Effector memory CD8-positive, alpha-beta T cell (primary cell): ENCODE measurements around the gene GNA12.

ENCODE experiments used
- ATAC-seq: fragments of 150-1000 bp; cut with Tn5 transposase; replicated peaks from 2 replicates; pipeline ENCODE4 v1.10.0; 2021; ENCODE audit warnings: mild to moderate bottlenecking, moderate library complexity
- DNase-seq, 3 experiments: peaks; one replicate each; pipeline ENCODE4 v3.0.0; 2021
- H3K27ac Mint-ChIP-seq, 2 donors: one replicate each; pipeline ENCODE4 v1.8.0; 2022; ENCODE audit warnings: mild to moderate bottlenecking in 2 of 2, mixed read lengths in 2 of 2, moderate library complexity in 2 of 2
- H3K27me3 Mint-ChIP-seq, 2 donors: one replicate each; pipeline ENCODE4 v1.8.0; 2022; ENCODE audit warnings: mixed read lengths in 2 of 2
- H3K36me3 Mint-ChIP-seq: one replicate; pipeline ENCODE4 v1.8.0; 2022; ENCODE audit warnings: mild to moderate bottlenecking, moderate library complexity, mixed read lengths; ENCODE audit not compliant: insufficient read depth
- H3K4me1 Mint-ChIP-seq, 2 donors: one replicate each; pipeline ENCODE4 v1.8.0; 2022; ENCODE audit warnings: low read depth in 2 of 2, mixed read lengths in 2 of 2
- H3K4me3 Mint-ChIP-seq, 2 donors: one replicate each; pipeline ENCODE4 v1.8.0; 2022; ENCODE audit warnings: mild to moderate bottlenecking in 2 of 2, mixed read lengths in 2 of 2, moderate library complexity in 2 of 2
- H3K9me3 Mint-ChIP-seq, 2 donors: one replicate each; pipeline ENCODE4 v1.8.0; 2022; ENCODE audit warnings: mixed read lengths in 2 of 2

The GNA12 gene

GRCh38 chr7:2876031-2876731 is 32.1 kb upstream of the GNA12 start:
- ATAC-seq (no peak), DNase-seq (no peak)
- no peaks in the 10 kb centered on the region for H3K9me3 Mint-ChIP-seq
- no peaks in the 10 kb centered on the region for H3K27me3 Mint-ChIP-seq
- no peak overlapping the region for H3K27ac Mint-ChIP-seq
- H3K36me3 Mint-ChIP-seq, result no peaks in the 10 kb centered on the region
- H3K4me3 Mint-ChIP-seq, result no peak overlapping the region
- H3K4me1 Mint-ChIP-seq, result peaks cover 11 to 20% of the 10 kb centered on the region in 2 donors

- no peaks in the 10 kb centered on the region for H3K36me3 Mint-ChIP-seq
- H3K27me3 Mint-ChIP-seq, result no peaks in the 10 kb centered on the region
- H3K4me3 Mint-ChIP-seq, result no peak overlapping the region
- H3K9me3 Mint-ChIP-seq, result no peaks in the 10 kb centered on the region
- no peak overlapping the region for H3K27ac Mint-ChIP-seq
- DNase-seq (no peak), ATAC-seq (no peak)
- peaks cover 13 to 19% of the 10 kb centered on the region in 2 donors for H3K4me1 Mint-ChIP-seq
These were observed 29.8 kb upstream of the GNA12 start for GRCh38 chr7:2873686-2874551.

GRCh38 chr7:2873146-2873545 is 29.0 kb upstream of the GNA12 start:
- no peak overlapping the region for H3K27ac Mint-ChIP-seq
- H3K9me3 Mint-ChIP-seq, result no peaks in the 10 kb centered on the region
- H3K4me3 Mint-ChIP-seq, result no peak overlapping the region
- DNase-seq (no peak), ATAC-seq (no peak)
- peaks cover 10 to 12% of the 10 kb centered on the region in 2 donors for H3K4me1 Mint-ChIP-seq
- H3K36me3 Mint-ChIP-seq, result no peaks in the 10 kb centered on the region
- no peaks in the 10 kb centered on the region for H3K27me3 Mint-ChIP-seq

- DNase-seq (no peak), ATAC-seq (no peak)
- Mint-ChIP-seq H3K27me3 (no peaks in the 10 kb centered on the region), H3K4me1 (peaks cover 10 to 12% of the 10 kb centered on the region in 2 donors), H3K27ac (no peak overlapping the region), H3K4me3 (no peak overlapping the region), H3K36me3 (no peaks in the 10 kb centered on the region), H3K9me3 (no peaks in the 10 kb centered on the region)
These were observed 28.3 kb upstream of the GNA12 start for GRCh38 chr7:2872296-2872874.

- peak overlapping the region; percentile 3 to 5 for H3K4me3 Mint-ChIP-seq
- DNase-seq, result peak in 1 of 3 experiments; percentile 15
- H3K9me3 Mint-ChIP-seq, result no peaks in the 10 kb centered on the region
- H3K27ac Mint-ChIP-seq, result peak overlapping the region in 1 of 2 donors; percentile 52
- peaks cover 6% of the 10 kb centered on the region for H3K36me3 Mint-ChIP-seq
- ATAC-seq, result peak; percentile 66
- H3K4me1 Mint-ChIP-seq, result peaks cover 10 to 12% of the 10 kb centered on the region in 2 donors
- H3K27me3 Mint-ChIP-seq, result no peaks in the 10 kb centered on the region
These were observed 26.4 kb upstream of the GNA12 start for GRCh38 chr7:2870471-2870931.

- no peaks in the 10 kb centered on the region for H3K27me3 Mint-ChIP-seq
- no peaks in the 10 kb centered on the region for H3K9me3 Mint-ChIP-seq
- peaks cover 8% of the 10 kb centered on the region for H3K36me3 Mint-ChIP-seq
- peaks cover 11 to 12% of the 10 kb centered on the region in 2 donors for H3K4me1 Mint-ChIP-seq
- H3K27ac Mint-ChIP-seq, result peak overlapping the region; percentile 52 to 64
- H3K4me3 Mint-ChIP-seq, result peak overlapping the region in 1 of 2 donors; percentile 33
- no peak for DNase-seq
- no peak for ATAC-seq
These were observed 25.9 kb upstream of the GNA12 start for GRCh38 chr7:2869981-2870380.

- Mint-ChIP-seq H3K9me3 (no peaks in the 10 kb centered on the region), H3K27me3 (no peaks in the 10 kb centered on the region), H3K4me3 (no peak overlapping the region), H3K4me1 (peaks cover 14 to 32% of the 10 kb centered on the region in 2 donors), H3K27ac (no peak overlapping the region), H3K36me3 (peaks cover 23% of the 10 kb centered on the region)
- ATAC-seq, result no peak
- DNase-seq, result no peak
These were observed 22.5 kb upstream of the GNA12 start for GRCh38 chr7:2866601-2867000.

GRCh38 chr7:2864999-2865670 is 21.0 kb upstream of the GNA12 start:
- Mint-ChIP-seq H3K4me1 (peaks cover 10 to 26% of the 10 kb centered on the region in 2 donors), H3K4me3 (peak overlapping the region; percentile 30 to 62), H3K9me3 (no peaks in the 10 kb centered on the region), H3K27ac (peak overlapping the region; percentile 7 to 8), H3K27me3 (no peaks in the 10 kb centered on the region), H3K36me3 (peaks cover 23% of the 10 kb centered on the region)
- ATAC-seq (no peak), DNase-seq (peak; percentile 70 to 76 (median 70))

- Mint-ChIP-seq H3K4me3 (peak overlapping the region; percentile 75 to 77), H3K4me1 (peaks cover 10 to 24% of the 10 kb centered on the region in 2 donors), H3K27ac (peak overlapping the region; percentile 89), H3K27me3 (no peaks in the 10 kb centered on the region), H3K9me3 (no peaks in the 10 kb centered on the region), H3K36me3 (peaks cover 23% of the 10 kb centered on the region)
- DNase-seq (no peak), ATAC-seq (no peak)
These were observed 20.3 kb upstream of the GNA12 start for GRCh38 chr7:2864204-2864985.

GRCh38 chr7:2863461-2864066 is 19.5 kb upstream of the GNA12 start:
- ATAC-seq (peak; percentile 90), DNase-seq (peak; percentile 60 to 66 (median 63))
- H3K27me3 Mint-ChIP-seq, result no peaks in the 10 kb centered on the region
- H3K9me3 Mint-ChIP-seq, result no peaks in the 10 kb centered on the region
- H3K4me3 Mint-ChIP-seq, result peak overlapping the region; percentile 75 to 77
- H3K36me3 Mint-ChIP-seq, result peaks cover 23% of the 10 kb centered on the region
- peaks cover 10 to 24% of the 10 kb centered on the region in 2 donors for H3K4me1 Mint-ChIP-seq
- peak overlapping the region; percentile 89 for H3K27ac Mint-ChIP-seq

GRCh38 chr7:2862831-2863361 is 18.8 kb upstream of the GNA12 start:
- no peaks in the 10 kb centered on the region for H3K27me3 Mint-ChIP-seq
- H3K9me3 Mint-ChIP-seq, result no peaks in the 10 kb centered on the region
- H3K4me1 Mint-ChIP-seq, result peaks cover 10 to 24% of the 10 kb centered on the region in 2 donors
- H3K36me3 Mint-ChIP-seq, result peaks cover 23% of the 10 kb centered on the region
- ATAC-seq (peak; percentile 62), DNase-seq (peak in 2 of 3 experiments; percentile 42 to 43)
- peak overlapping the region; percentile 75 to 77 for H3K4me3 Mint-ChIP-seq
- peak overlapping the region; percentile 89 for H3K27ac Mint-ChIP-seq

GRCh38 chr7:2861509-2861908 is 17.4 kb upstream of the GNA12 start:
- Mint-ChIP-seq H3K27ac (no peak overlapping the region), H3K36me3 (peaks cover 20% of the 10 kb centered on the region), H3K4me1 (peaks cover 10 to 24% of the 10 kb centered on the region in 2 donors), H3K27me3 (no peaks in the 10 kb centered on the region), H3K4me3 (no peak overlapping the region), H3K9me3 (no peaks in the 10 kb centered on the region)
- ATAC-seq (no peak), DNase-seq (no peak)
